B cell (primary cell): Measurements from ENCODE around the gene PLCG1. TPM values are rescaled to one million over a fixed set of nuclear protein-coding genes. Genes with fewer than 3 reads are reported as not detected.

Source experiments
- ATAC-seq: fragments of 200-7000 bp; cut with Tn5 transposase; one replicate; pipeline ENCODE4 v1.10.0; 2021; ENCODE audit warnings: low read depth, mild to moderate bottlenecking, moderate number of reproducible peaks, moderate library complexity
- CTCF ChIA-PET: fragments of 350-600 bp; sonication (Branson Sonifier 250); formaldehyde crosslinking; loops from one replicate; lab custom pipeline; 2021; ENCODE audit warnings: antibody characterized with exemption, inconsistent platforms; lab: Charles Lee
- POLR2A ChIA-PET: fragments of 350-600 bp; sonication (Branson Sonifier 250); formaldehyde crosslinking; loops from one replicate; lab custom pipeline; 2021; ENCODE audit warnings: antibody characterized with exemption; lab: Charles Lee
- DNase-seq: peaks from one replicate; pipeline ENCODE4 v3.0.0; 2013
- H2AFZ ChIP-seq: 2 replicates; pipeline ENCODE4 v1.6.1; 2012; ENCODE audit warnings: mild to moderate bottlenecking, low read depth, low read length; ENCODE audit not compliant: insufficient read depth, poor library complexity, severe bottlenecking
- H3K27ac ChIP-seq, 2 donors: 1 replicate in 1 of 2; 2 replicates in 1 of 2; pipeline ENCODE4 v1.5.1; 2012 to 2013; ENCODE audit warnings: low read length in 2 of 2, mild to moderate bottlenecking in 2 of 2, moderate library complexity in 1 of 2
- H3K27me3 ChIP-seq, 4 experiments: fragments of 200-600 bp in 1 of 4; sonication (generic) in 1 of 4; replicated peaks in 1 of 4; 1 replicate in 2 of 4; 2 replicates in 2 of 4; pipeline versions ENCODE4 v1.6.1 to v1.7.0; 2013 to 2016; ENCODE audit warnings: low read length in 3 of 4, mild to moderate bottlenecking in 2 of 4, mixed read lengths in 1 of 4, moderate library complexity in 1 of 4; ENCODE audit not compliant: insufficient read depth in 4 of 4, control insufficient read depth in 3 of 4; ENCODE audit errors: control extremely low read depth in 1 of 4
- H3K36me3 ChIP-seq, 2 experiments: replicated peaks in 1 of 2; 1 replicate in 1 of 2; 2 replicates in 1 of 2; pipeline versions ENCODE4 v1.6.1 to v1.7.1; 2013; ENCODE audit warnings: low read length in 1 of 2; ENCODE audit not compliant: insufficient read depth in 2 of 2, control insufficient read depth in 1 of 2; ENCODE audit errors: control extremely low read depth in 1 of 2, extremely low read depth in 1 of 2
- H3K4me1 ChIP-seq, 2 donors: fragments of 200-600 bp in 1 of 2; sonication (generic) in 1 of 2; 1 replicate in 1 of 2; 2 replicates in 1 of 2; pipeline versions ENCODE4 v1.5.1 to v1.6.1; 2013 to 2017; ENCODE audit warnings: low read length in 2 of 2; ENCODE audit not compliant: control insufficient read depth in 2 of 2, insufficient read depth in 2 of 2
- H3K4me2 ChIP-seq: replicated peaks from 2 replicates; pipeline ENCODE3; 2012; ENCODE audit warnings: mild to moderate bottlenecking, low read depth, low read length; ENCODE audit not compliant: poor library complexity, severe bottlenecking
- H3K4me3 ChIP-seq, 5 experiments: fragments of 200-600 bp in 1 of 5; sonication (generic) in 1 of 5; 1 replicate in 3 of 5; 2 replicates in 2 of 5; pipeline versions ENCODE4 v1.5.1 to v1.7.0; 2011 to 2016; ENCODE audit warnings: low read length in 4 of 5, mild to moderate bottlenecking in 4 of 5, low read depth in 2 of 5, control low read depth in 1 of 5, moderate library complexity in 1 of 5; ENCODE audit not compliant: insufficient read depth in 1 of 5; ENCODE audit errors: control extremely low read depth in 1 of 5, extremely low read depth in 1 of 5
- H3K79me2 ChIP-seq: fragments of 200-600 bp; sonication (generic); one replicate; pipeline ENCODE4 v1.6.0; 2016; ENCODE audit warnings: low read length; ENCODE audit not compliant: control insufficient read depth, insufficient read depth
- H3K9ac ChIP-seq: fragments of 200-600 bp; sonication (generic); 2 replicates; pipeline ENCODE4 v1.6.1; 2017; ENCODE audit warnings: mild to moderate bottlenecking, low read length, moderate library complexity
- H3K9me3 ChIP-seq, 3 donors: one replicate each; pipeline versions ENCODE4 v1.6.1 to v1.7.1; 2013; ENCODE audit warnings: low read length in 2 of 3; ENCODE audit not compliant: control insufficient read depth in 2 of 3, insufficient read depth in 1 of 3; ENCODE audit errors: control extremely low read depth in 1 of 3
- H4K20me1 ChIP-seq: 2 replicates; pipeline ENCODE4 v1.6.0; 2012; ENCODE audit warnings: mild to moderate bottlenecking, low read length; ENCODE audit not compliant: insufficient read depth, control insufficient read depth, poor library complexity, severe bottlenecking
- H3K27ac Mint-ChIP-seq: one replicate; pipeline ENCODE4 v1.8.0; 2021; ENCODE audit warnings: mixed read lengths
- H3K27me3 Mint-ChIP-seq: one replicate; pipeline ENCODE4 v1.8.0; 2021; ENCODE audit warnings: mixed read lengths
- H3K4me1 Mint-ChIP-seq: one replicate; pipeline ENCODE4 v1.8.0; 2021; ENCODE audit warnings: mixed read lengths
- H3K4me3 Mint-ChIP-seq: one replicate; pipeline ENCODE4 v1.8.0; 2021; ENCODE audit warnings: mixed read lengths
- H3K9me3 Mint-ChIP-seq: one replicate; pipeline ENCODE4 v1.8.0; 2022; ENCODE audit warnings: mixed read lengths; ENCODE audit not compliant: insufficient read depth
- EZH2 ChIP-seq: IDR thresholded peaks from 2 replicates; pipeline ENCODE4 v1.6.1; 2012; ENCODE audit warnings: borderline replicate concordance, low read depth, mild to moderate bottlenecking, moderate library complexity, low read length; ENCODE audit not compliant: insufficient read depth, poor library complexity, severe bottlenecking
- WGBS: methylation state at CpG from one replicate; pipeline ENCODE4 v1.1.5; 2013; ENCODE audit warnings: missing lambda C conversion rate; ENCODE audit not compliant: insufficient coverage; 5-methylcytosine and 5-hydroxymethylcytosine counted together
- intact Hi-C: fragments of 100-400 bp; cut with micrococcal nuclease; formaldehyde crosslinking; loops from one replicate; pipeline ENCODE4 v1.10.0; 2022
- polyA plus RNA-seq: library from polyadenylated mRNA; depleted of rRNA; stranded (reverse); fragments of >200 nt; gene quantifications from 2 replicates; pipeline ENCODE4 v1.2.3, GENCODE V29; 2012
- total RNA-seq, 2 donors: library from RNA; stranded (reverse); fragments of 120-200 nt in 1 of 2; gene quantifications; 1 replicate in 1 of 2; 2 replicates in 1 of 2; pipeline versions ENCODE4 v1.2.3 to v1.2.4, GENCODE V29; 2013 to 2022
- TF ChIP-seq, protein P1 (sequence below): fragments of 200-600 bp; IDR thresholded peaks from one replicate; pipeline ENCODE4 v1.8.0; 2022; ENCODE audit warnings: antibody characterized with exemption, mild to moderate bottlenecking

The PLCG1 gene
- total and polyA plus RNA-seq, 2 donors (not counting 1 experiment from before 2014, with no cell fraction given) = 98.7 to 101 TPM

DNA sequence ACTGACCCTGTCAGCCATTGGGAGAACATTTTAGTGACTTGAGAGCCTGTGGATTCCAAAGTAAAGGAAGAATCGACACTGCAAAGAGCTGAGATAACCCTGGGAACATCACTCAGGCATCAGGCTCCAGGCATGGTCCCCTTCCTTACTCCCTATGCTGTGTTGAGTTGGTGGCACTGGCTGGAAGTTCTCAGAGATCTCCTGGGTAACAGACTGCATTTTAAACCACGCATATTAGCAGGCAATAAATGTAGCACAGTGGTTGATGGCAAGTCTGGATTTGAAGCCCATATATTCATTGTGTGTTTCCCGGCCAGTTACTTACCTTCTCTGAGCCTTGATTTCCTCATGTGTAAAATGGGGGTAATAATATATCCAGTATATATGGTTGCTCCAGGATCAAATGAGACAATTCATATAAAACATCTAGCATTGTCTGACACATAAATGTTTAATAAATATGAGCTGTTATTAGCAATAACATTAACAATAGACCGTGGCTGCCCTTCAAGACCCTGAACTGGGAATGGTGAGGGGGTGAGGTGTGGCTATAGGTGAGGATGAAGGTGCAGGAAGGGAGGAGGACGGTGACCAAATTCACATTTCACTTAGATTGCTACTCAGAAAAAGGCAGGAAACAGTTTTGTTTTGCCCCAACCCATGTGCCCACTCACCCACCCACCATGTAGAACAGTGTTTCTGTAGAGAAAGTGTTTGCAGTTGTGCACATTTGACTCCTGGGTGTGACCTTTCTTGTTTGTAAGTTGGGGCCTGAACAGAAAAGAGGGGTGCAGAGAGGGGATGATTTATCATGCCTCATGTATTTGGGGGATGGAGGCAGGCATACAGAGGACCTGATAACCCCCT lies 2.1 kb downstream of the PLCG1 start:
- H3K27me3 ChIP-seq = no peaks in the 10 kb centered on the region
- Mint-ChIP-seq H3K9me3 (no peaks in the 10 kb centered on the region), H3K27ac (peak overlapping the region; percentile 77), H3K4me3 (peak overlapping the region; percentile 83), H3K4me1 (peaks cover 79% of the 10 kb centered on the region), H3K27me3 (no peaks in the 10 kb centered on the region)
- H2AFZ ChIP-seq = no peak overlapping the region
- 57% methylated on average over 1 of the region's 5 CpGs for WGBS
- H3K36me3 ChIP-seq = peaks cover 0 to 3% of the 10 kb centered on the region in 2 experiments
- POLR2A ChIA-PET = interaction anchor here (1.1 to 1.2 kb wide), 2 partner anchors 11 to 17 kb away, joined by 4 read pairs; no protein-coding TSS in a partner anchor
- DNase-seq (no peak), ATAC-seq (no peak)
- H3K4me2 ChIP-seq = peak overlapping the region; percentile 92
- TF ChIP-seq, protein P1, sequence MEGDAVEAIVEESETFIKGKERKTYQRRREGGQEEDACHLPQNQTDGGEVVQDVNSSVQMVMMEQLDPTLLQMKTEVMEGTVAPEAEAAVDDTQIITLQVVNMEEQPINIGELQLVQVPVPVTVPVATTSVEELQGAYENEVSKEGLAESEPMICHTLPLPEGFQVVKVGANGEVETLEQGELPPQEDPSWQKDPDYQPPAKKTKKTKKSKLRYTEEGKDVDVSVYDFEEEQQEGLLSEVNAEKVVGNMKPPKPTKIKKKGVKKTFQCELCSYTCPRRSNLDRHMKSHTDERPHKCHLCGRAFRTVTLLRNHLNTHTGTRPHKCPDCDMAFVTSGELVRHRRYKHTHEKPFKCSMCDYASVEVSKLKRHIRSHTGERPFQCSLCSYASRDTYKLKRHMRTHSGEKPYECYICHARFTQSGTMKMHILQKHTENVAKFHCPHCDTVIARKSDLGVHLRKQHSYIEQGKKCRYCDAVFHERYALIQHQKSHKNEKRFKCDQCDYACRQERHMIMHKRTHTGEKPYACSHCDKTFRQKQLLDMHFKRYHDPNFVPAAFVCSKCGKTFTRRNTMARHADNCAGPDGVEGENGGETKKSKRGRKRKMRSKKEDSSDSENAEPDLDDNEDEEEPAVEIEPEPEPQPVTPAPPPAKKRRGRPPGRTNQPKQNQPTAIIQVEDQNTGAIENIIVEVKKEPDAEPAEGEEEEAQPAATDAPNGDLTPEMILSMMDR = no peak
- no peak for TF ChIP-seq EZH2
- H3K27ac ChIP-seq = peak overlapping the region in 1 of 2 donors; percentile 73
- peak overlapping the region; percentile 72 for H3K9ac ChIP-seq
- peaks cover 59% of the 10 kb centered on the region for H3K79me2 ChIP-seq
- H4K20me1 ChIP-seq = peaks cover 23% of the 10 kb centered on the region
- intact Hi-C loops = loop anchor here (5.0 kb wide), 2 partner anchors 108 to 553 kb away; no protein-coding TSS in a partner anchor
- H3K4me1 ChIP-seq = peaks cover 57 to 72% of the 10 kb centered on the region in 2 donors
- CTCF ChIA-PET = interaction anchor here (0.6 to 10.0 kb wide), 4 partner anchors 15 to 205 kb away, joined by 3 to 122 read pairs (median 4); no protein-coding TSS in a partner anchor
- H3K9me3 ChIP-seq = no peaks in the 10 kb centered on the region
- H3K4me3 ChIP-seq = peak overlapping the region in 2 of 5 experiments; percentile 82 to 83
